Measurements from ENCODE around the gene BCL11A. TPM values are rescaled to one million over a fixed set of nuclear protein-coding genes. Genes with fewer than 3 reads are reported as not detected.

The BCL11A gene
- polyA plus RNA-seq, 1 experiment = 0.60 TPM

DNA sequence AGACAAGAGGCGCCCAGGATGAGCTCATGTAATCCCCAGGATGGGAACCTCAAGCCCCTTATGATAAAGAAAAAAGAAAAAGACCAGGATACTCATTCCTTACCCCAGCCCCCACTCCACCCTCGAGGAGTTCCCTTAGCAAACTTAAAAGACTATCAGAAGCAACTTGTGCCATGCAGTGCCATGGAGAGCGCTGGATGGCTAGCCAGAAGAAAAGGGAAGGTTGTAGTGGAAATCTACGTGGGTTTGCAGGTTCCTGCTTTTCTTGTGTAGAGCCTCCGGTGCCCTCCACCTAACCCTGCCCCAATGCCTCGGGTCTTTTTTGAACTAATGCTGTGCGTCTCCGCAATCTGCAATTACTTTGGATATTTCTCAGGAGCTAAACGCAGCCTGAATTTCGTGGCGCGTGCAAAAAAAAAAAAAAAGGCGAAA is 16.2 kb upstream of the BCL11A start:
- no peak for DNase-seq (ENCODE audit: low read depth)
- Histone ChIP-seq H3K36me3 (ENCODE audit: control insufficient read depth, insufficient read depth, low read length) (no peaks in the 10 kb centered on the region), H3K4me3 (ENCODE audit: low read depth, low read length) (peak overlapping the region; percentile 22), H3K27me3 (ENCODE audit: control insufficient read depth, insufficient read depth, low read length) (peaks cover 16% of the 10 kb centered on the region)
- ChIA-PET CTCF (interaction anchor here (0.5 to 5.0 kb wide), 3 partner anchors 9 to 1231 kb away, joined by 3 to 38 read pairs (median 6); no protein-coding TSS in a partner anchor), POLR2A (no interaction called here)
- TF ChIP-seq, protein P1, sequence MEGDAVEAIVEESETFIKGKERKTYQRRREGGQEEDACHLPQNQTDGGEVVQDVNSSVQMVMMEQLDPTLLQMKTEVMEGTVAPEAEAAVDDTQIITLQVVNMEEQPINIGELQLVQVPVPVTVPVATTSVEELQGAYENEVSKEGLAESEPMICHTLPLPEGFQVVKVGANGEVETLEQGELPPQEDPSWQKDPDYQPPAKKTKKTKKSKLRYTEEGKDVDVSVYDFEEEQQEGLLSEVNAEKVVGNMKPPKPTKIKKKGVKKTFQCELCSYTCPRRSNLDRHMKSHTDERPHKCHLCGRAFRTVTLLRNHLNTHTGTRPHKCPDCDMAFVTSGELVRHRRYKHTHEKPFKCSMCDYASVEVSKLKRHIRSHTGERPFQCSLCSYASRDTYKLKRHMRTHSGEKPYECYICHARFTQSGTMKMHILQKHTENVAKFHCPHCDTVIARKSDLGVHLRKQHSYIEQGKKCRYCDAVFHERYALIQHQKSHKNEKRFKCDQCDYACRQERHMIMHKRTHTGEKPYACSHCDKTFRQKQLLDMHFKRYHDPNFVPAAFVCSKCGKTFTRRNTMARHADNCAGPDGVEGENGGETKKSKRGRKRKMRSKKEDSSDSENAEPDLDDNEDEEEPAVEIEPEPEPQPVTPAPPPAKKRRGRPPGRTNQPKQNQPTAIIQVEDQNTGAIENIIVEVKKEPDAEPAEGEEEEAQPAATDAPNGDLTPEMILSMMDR (IDR thresholded peaks at IDR 0.05; ENCODE audit: insufficient read depth, low read depth, low read length) = no peak

DNA sequence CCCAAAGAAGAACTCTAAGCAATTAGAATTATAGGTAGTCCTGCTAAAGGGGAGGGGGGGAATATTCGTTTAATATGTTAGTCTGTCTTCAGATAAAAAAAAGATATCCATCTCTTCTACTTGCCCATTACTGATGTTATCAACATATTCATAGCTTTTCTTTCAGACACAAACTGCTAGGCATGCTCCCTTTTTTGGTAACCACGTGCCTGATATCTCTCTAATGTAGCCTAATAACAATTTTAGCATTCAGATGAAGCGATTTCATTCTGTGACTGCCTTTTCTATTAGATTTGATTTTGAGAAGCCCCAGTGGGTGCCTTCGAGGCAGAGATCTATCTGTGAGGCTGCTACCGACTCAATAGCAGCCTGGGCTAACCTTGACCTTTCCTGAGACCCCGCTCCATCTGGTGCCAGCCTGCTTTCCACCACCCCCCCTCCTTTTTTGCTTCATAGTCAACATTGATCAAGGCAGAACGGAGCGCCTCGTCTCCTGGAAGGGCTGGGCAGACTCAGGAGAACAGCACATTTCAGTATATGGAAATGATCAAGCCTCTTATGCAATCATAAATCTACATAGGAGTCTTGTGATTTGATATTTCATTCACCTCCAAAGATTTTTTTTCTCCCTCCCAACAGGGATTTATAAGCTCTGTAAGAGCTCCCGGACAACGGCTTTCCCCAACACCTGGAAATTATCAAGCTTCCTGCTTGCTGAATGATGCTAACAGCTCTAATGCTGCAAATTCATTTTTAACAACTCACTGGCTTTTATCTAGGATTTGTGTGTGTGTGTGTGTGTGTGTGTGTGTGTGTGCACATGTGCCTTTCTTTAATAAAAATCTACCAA is 14.7 kb upstream of the BCL11A start:
- H3K4me3 ChIP-seq (ENCODE audit: low read depth, low read length) = no peak overlapping the region
- no peak for DNase-seq (ENCODE audit: low read depth)
- no peaks in the 10 kb centered on the region for H3K36me3 ChIP-seq (ENCODE audit: control insufficient read depth, insufficient read depth, low read length)
- POLR2A ChIA-PET = no interaction called here
- CTCF ChIA-PET = interaction anchor here (0.7 to 5.0 kb wide), 3 partner anchors 11 to 106 kb away, joined by 3 to 38 read pairs (median 4); no protein-coding TSS in a partner anchor
- TF ChIP-seq, protein P1 (IDR thresholded peaks at IDR 0.05; ENCODE audit: insufficient read depth, low read depth, low read length) = no peak
- peaks cover 17% of the 10 kb centered on the region for H3K27me3 ChIP-seq (ENCODE audit: control insufficient read depth, insufficient read depth, low read length)

DNA sequence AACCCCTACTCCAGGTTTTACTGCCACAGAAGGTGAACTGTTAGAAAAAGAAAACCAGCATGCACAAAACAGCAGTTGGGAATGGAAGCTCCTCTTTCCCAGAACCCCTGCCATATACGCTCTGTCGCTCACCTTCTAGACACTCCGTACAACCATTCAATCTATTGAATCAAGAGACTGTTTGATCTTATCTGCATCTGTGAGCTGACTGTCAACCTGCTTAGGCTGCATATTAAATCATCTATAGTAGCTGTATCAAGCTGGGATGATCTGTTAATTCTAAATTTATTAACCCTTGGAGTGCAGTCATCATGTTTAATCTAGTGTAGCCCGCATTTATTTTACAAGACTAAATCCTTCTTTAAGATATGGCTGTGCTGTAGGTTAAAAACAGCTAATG is 13.6 kb upstream of the BCL11A start:
- POLR2A ChIA-PET = no interaction called here
- Histone ChIP-seq H3K27me3 (ENCODE audit: control insufficient read depth, insufficient read depth, low read length) (peaks cover 18% of the 10 kb centered on the region), H3K4me3 (ENCODE audit: low read depth, low read length) (no peak overlapping the region), H3K36me3 (ENCODE audit: control insufficient read depth, insufficient read depth, low read length) (no peaks in the 10 kb centered on the region)
- no peak for DNase-seq (ENCODE audit: low read depth)
- TF ChIP-seq, protein P1 (IDR thresholded peaks at IDR 0.05; ENCODE audit: insufficient read depth, low read depth, low read length) = no peak
- CTCF ChIA-PET = interaction anchor here (0.7 to 3.0 kb wide), 5 partner anchors 11 to 107 kb away, joined by 3 to 15 read pairs (median 4); no protein-coding TSS in a partner anchor

DNA sequence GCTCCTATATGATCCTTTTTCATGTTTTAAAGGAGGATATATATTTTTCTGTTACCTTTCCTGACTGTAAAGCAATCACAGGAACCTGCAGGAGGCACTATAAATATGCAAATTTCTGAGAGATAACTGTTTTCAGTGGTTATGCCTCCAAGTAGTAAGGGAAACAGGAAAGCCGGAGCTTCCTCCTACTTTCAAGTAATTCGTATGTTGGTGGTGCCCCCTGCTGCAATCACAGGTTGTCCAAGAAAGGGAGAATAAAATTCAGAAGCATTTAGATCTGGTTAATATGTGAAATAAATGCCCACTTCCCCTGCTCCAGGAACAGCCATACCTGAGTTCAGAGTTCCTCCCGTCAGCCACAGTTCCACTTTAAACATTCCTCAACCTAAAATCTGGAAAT is 12.0 kb upstream of the BCL11A start:
- no peaks in the 10 kb centered on the region for H3K36me3 ChIP-seq (ENCODE audit: control insufficient read depth, insufficient read depth, low read length)
- TF ChIP-seq, protein P1 (IDR thresholded peaks at IDR 0.05; ENCODE audit: insufficient read depth, low read depth, low read length) = peak; percentile 31
- CTCF ChIA-PET = interaction anchor here (0.6 to 3.0 kb wide), 5 partner anchors 10 to 1264 kb away, joined by 3 to 15 read pairs (median 4); partner anchors contain the start of gene BCL11A
- POLR2A ChIA-PET = no interaction called here
- H3K4me3 ChIP-seq (ENCODE audit: low read depth, low read length) = no peak overlapping the region
- peaks cover 17% of the 10 kb centered on the region for H3K27me3 ChIP-seq (ENCODE audit: control insufficient read depth, insufficient read depth, low read length)
- no peak for DNase-seq (ENCODE audit: low read depth)
